Esophagus squamous epithelium (tissue), 5 donors: ENCODE data around the gene TIGAR. TPM values are rescaled to one million over a fixed set of nuclear protein-coding genes. Genes with fewer than 3 reads are reported as not detected.

Source experiments
- DNase-seq: peaks from one replicate; lab custom pipeline; 2025; lab: John Stamatoyannopoulos, UW
- H3K27ac ChIP-seq, 4 donors: fragments of 200-600 bp; sonication (generic); one replicate each; pipeline ENCODE4 v1.5.1; 2016 to 2019; ENCODE audit warnings: mild to moderate bottlenecking in 1 of 4
- H3K27me3 ChIP-seq, 4 donors: fragments of 200-600 bp; sonication (generic); 1 replicate in 3 of 4; 2 replicates in 1 of 4; pipeline versions ENCODE4 v1.5.1 to v1.6.0; 2017 to 2021; ENCODE audit warnings: antibody characterized with exemption in 1 of 4
- H3K36me3 ChIP-seq, 3 donors: fragments of 200-600 bp; sonication (generic); one replicate each; pipeline ENCODE4 v1.5.1; 2016 to 2019
- H3K4me1 ChIP-seq, 3 donors: fragments of 200-600 bp; sonication (generic); one replicate each; pipeline ENCODE4 v1.5.1; 2017 to 2019
- H3K4me3 ChIP-seq, 4 donors: fragments of 200-600 bp; sonication (generic); 1 replicate in 3 of 4; 2 replicates in 1 of 4; pipeline ENCODE4 v1.5.1; 2016 to 2019; ENCODE audit warnings: mild to moderate bottlenecking in 2 of 4, moderate library complexity in 1 of 4
- H3K9me3 ChIP-seq, 3 donors: fragments of 200-600 bp; sonication (generic); one replicate each; pipeline ENCODE4 v1.5.1; 2016 to 2019
- CTCF ChIP-seq, 6 experiments: fragments of 450-650 bp in 4 of 6; fragments of 200-600 bp in 2 of 6; sonication (generic) in 2 of 6; IDR thresholded peaks; one replicate each; pipeline ENCODE4 v1.5.1; 2016 to 2019; ENCODE audit warnings: antibody characterized with exemption in 6 of 6, mild to moderate bottlenecking in 4 of 6, moderate library complexity in 4 of 6
- POLR2A ChIP-seq, 4 donors: fragments of 450-650 bp; IDR thresholded peaks; one replicate each; pipeline ENCODE4 v1.6.1; 2017; ENCODE audit warnings: antibody characterized with exemption in 4 of 4, mild to moderate bottlenecking in 4 of 4, moderate library complexity in 3 of 4
- WGBS, 2 donors: methylation state at CpG; one replicate each; pipeline ENCODE4 v1.1.5; 2018; 5-methylcytosine and 5-hydroxymethylcytosine counted together
- intact Hi-C: fragments of 100-400 bp; cut with DNase I; formaldehyde crosslinking; loops from one replicate; pipeline ENCODE4 v1.15.0; 2022
- total RNA-seq, 4 donors: library from RNA; depleted of rRNA; stranded (reverse); fragments of >200 nt; gene quantifications; one replicate each; pipeline ENCODE4 v1.1.0, GENCODE V29; 2016
- donor health status: DM: yes; HTN: yes; CAD: no.

TIGAR gene
- total RNA-seq, 4 donors from 2014 or later: 5.1 to 8.1 (median 5.9) TPM

- H3K27me3 ChIP-seq: peaks cover 0 to 25% (median 0%) of the 10 kb centered on the region in 4 donors
- no peak overlapping the region for H3K4me3 ChIP-seq
- WGBS, 2 donors: 64 to 70% methylated on average over 10 of the region's 10 CpGs
- peak overlapping the region in 2 of 4 donors; percentile 45 to 80 for H3K27ac ChIP-seq
- no peaks in the 10 kb centered on the region for H3K9me3 ChIP-seq
- intact Hi-C loops: loop anchor here (5.0 kb wide), 3 partner anchors 167 to 392 kb away; no protein-coding TSS in a partner anchor
- H3K4me1 ChIP-seq: peaks cover 8 to 92% (median 46%) of the 10 kb centered on the region in 3 donors
- TF ChIP-seq POLR2A (IDR thresholded peaks at IDR 0.05): no peak
- TF ChIP-seq CTCF (IDR thresholded peaks at IDR 0.05): no peak
- H3K36me3 ChIP-seq: peaks cover 6 to 69% (median 17%) of the 10 kb centered on the region in 3 donors
- DNase-seq: no peak
Observed at GRCh38 chr12:4279198-4279690, 41.8 kb upstream of the TIGAR start.

GRCh38 chr12:4280351-4281163, 40.5 kb upstream of the TIGAR start:
- Histone ChIP-seq H3K27me3 (peaks cover 0 to 13% (median 0%) of the 10 kb centered on the region in 4 donors), H3K27ac (peak overlapping the region; percentile 41 to 81 (median 80)), H3K36me3 (peaks cover 6 to 82% (median 17%) of the 10 kb centered on the region in 3 donors), H3K9me3 (no peaks in the 10 kb centered on the region), H3K4me1 (peaks cover 7 to 84% (median 46%) of the 10 kb centered on the region in 3 donors), H3K4me3 (no peak overlapping the region)
- WGBS, 2 donors: 62 to 67% methylated on average over 8 to 9 of the region's 15 CpGs
- no peak for DNase-seq
- TF ChIP-seq CTCF (IDR thresholded peaks at IDR 0.05) (no peak), POLR2A (IDR thresholded peaks at IDR 0.05) (no peak)
- intact Hi-C loops: no loop called here

GRCh38 chr12:4281173-4281654, 39.8 kb upstream of the TIGAR start:
- no peak for DNase-seq
- TF ChIP-seq CTCF (IDR thresholded peaks at IDR 0.05) (no peak), POLR2A (IDR thresholded peaks at IDR 0.05) (no peak)
- Histone ChIP-seq H3K9me3 (no peaks in the 10 kb centered on the region), H3K4me1 (peaks cover 3 to 79% (median 43%) of the 10 kb centered on the region in 3 donors), H3K27me3 (peaks cover 0 to 6% (median 0%) of the 10 kb centered on the region in 4 donors), H3K36me3 (peaks cover 6 to 89% (median 17%) of the 10 kb centered on the region in 3 donors), H3K4me3 (no peak overlapping the region), H3K27ac (peak overlapping the region; percentile 41 to 81 (median 80))
- intact Hi-C loops: no loop called here
- WGBS, 2 donors: 75 to 87% methylated on average over 7 to 11 of the region's 16 CpGs

- H3K36me3 ChIP-seq: peaks cover 6 to 99% (median 17%) of the 10 kb centered on the region in 3 donors
- intact Hi-C loops: no loop called here
Observed at GRCh38 chr12:4282103-4282891, 38.7 kb upstream of the TIGAR start.

More at GRCh38 chr12:4282103-4282891, 38.7 kb upstream of the TIGAR start:
- H3K27me3 ChIP-seq: no peaks in the 10 kb centered on the region
- no peaks in the 10 kb centered on the region for H3K9me3 ChIP-seq
- H3K4me3 ChIP-seq: no peak overlapping the region
- peak overlapping the region in 2 of 4 donors; percentile 80 to 81 for H3K27ac ChIP-seq
- H3K4me1 ChIP-seq: peaks cover 4 to 79% (median 41%) of the 10 kb centered on the region in 3 donors
- 69 to 89% methylated on average over 4 to 13 of the region's 16 CpGs for WGBS, 2 donors
- no peak for DNase-seq
- TF ChIP-seq CTCF (IDR thresholded peaks at IDR 0.05) (no peak), POLR2A (IDR thresholded peaks at IDR 0.05) (no peak)
